GM19397 (cell line): ENCODE measurements around the gene SMYD3.
A peak's percentile ranks its signal among the peaks of the same experiment; 100 is the strongest.
"Not testable (repeated sequence)": the region's sequence is repeated elsewhere in the genome, so short reads cannot be mapped to it uniquely, and the experiment has no call there.

Experiments
- ATAC-seq: cut with Tn5 transposase; IDR thresholded peaks from one replicate; pipeline ENCODE4 v1.9.1; 2021; ENCODE audit warnings: mild to moderate bottlenecking, moderate library complexity; ENCODE audit not compliant: unreplicated experiment

Gene SMYD3

GRCh38 chr1:245971711-245972085 lies 535.4 kb downstream of the SMYD3 start:
- ATAC-seq, result no peak

DNA sequence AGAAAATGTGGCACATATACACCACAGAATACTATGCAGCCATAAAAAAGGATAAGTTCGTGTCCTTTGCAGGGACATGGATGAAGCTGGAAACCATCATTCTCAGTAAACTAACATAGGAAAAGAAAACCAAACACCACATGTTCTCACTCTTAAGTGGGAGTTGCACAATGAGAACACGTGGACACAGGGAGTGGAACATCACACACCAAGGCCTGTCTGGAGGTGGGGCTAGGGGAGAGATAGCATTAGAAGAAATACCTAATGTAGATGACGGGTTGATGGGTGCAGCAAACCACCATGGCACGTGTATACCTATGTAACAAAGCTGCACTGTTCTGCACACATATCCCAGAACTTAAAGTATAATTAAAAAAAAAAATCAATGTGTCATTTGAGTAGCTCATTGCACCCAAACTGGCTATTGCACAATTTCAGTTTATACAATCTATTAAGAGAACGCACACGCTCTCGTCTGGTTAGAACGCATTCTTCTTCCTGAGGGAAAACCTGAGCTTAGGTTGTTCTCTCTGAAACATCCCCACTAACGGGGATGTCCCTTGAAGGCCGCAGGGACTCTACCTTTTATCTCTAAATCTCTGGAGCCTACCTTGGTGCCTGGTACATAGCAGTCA lies 535.9 kb downstream of the SMYD3 start:
- ATAC-seq, result not testable (repeated sequence)

GRCh38 chr1:245969283-245969682 lies 537.8 kb downstream of the SMYD3 start:
- ATAC-seq, result no peak

DNA sequence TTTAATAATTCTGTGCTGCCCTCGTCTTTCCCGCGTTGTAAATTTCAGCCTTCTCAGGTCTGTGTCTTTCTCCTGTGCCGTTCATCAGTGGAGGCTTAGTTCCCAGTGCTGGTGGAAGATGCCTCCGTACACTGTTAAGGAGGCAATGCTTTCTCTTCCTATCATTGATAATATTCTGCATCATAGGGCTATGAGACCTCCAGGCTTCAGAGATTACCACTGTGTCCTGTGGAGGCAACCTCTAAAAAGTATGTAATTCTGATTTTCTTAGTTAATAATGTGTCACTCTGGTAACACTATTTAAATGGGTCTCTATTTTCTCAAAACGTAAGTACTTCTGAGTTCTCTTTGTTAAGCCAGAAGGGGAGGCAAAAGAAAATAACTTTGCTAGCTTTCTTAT lies 538.3 kb downstream of the SMYD3 start:
- no peak for ATAC-seq

GRCh38 chr1:245965398-245965797 lies 541.7 kb downstream of the SMYD3 start:
- no peak for ATAC-seq

DNA sequence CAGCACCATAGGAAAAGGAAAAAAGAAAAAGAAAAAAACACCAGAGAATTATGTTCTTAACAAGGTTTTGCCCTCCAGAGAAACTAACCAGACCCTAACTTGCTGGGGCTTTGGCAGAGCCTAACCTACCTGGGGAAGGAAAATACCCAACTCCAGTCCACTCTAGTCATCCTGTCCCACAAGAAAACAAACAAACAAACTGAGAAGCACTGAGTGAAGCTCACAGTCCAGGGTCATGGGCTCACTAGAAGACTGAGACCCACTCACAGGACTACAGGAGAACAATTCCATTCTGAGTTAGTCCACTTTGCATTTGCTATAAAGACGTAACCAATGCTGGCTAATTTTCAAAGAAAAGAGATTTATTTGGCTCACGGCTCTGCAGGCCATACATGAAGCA lies 543.4 kb downstream of the SMYD3 start:
- no peak for ATAC-seq

GRCh38 chr1:245962453-245962852 lies 544.6 kb downstream of the SMYD3 start:
- no peak for ATAC-seq

DNA sequence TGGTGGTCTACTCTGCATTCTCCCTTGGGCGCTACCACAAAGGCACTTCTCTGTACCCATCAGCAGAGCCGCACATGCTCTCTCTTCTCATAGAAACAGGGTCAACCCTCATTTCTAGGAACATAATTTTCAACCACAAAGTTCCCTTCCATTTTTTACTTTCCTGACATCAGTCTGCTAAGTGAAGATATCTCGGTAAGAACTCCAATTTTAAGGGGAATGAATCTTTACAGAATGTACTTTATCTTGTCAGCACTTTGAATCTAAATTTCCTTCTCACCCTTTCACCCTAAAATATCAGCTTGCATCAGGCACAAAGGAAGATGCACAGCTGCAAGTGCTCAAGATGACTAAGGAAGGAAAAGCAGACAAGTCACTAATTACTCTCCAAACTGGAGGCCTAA lies 545.9 kb downstream of the SMYD3 start:
- no peak for ATAC-seq

DNA sequence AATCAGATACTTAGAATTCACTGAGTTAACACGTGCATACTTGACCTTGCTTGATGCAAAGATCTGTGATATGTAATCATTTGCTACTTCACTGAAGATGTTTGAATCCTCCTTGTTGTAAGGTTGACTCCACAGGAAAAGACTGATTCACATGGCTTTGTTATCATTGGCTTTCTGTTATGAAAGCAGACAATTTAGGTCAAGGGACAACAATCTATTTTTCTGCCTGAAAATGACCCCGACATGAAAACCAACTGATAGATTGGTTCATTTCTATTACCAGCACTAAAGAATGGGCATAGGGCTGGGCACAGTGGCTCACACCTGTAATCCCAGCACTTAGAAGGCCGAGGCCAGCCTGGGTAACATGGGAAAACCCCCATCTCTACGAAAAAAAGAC lies 546.9 kb downstream of the SMYD3 start:
- no peak for ATAC-seq

GRCh38 chr1:245958016-245958415 lies 549.1 kb downstream of the SMYD3 start:
- no peak for ATAC-seq

DNA sequence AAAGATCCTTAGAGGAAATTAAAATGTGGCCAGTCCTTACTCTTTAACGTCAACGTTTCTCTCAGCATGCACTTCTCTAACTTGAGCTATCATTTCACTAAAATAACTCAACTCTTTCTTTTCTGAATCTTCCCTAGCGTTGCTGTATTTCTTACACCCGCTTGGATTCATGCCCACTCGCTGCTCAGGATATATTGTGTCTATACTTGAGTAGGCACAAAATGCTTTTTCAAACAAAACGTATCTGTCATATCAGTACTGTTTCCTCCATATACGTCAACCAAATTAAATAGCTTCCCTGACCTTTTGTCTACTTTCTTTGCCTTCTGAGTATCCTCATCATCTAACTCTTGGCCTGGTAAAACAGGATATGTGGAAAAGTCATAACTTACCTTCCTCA lies 549.7 kb downstream of the SMYD3 start:
- no peak for ATAC-seq

- ATAC-seq, result no peak
Observed at GRCh38 chr1:245956225-245956624, 550.9 kb downstream of the SMYD3 start.

DNA sequence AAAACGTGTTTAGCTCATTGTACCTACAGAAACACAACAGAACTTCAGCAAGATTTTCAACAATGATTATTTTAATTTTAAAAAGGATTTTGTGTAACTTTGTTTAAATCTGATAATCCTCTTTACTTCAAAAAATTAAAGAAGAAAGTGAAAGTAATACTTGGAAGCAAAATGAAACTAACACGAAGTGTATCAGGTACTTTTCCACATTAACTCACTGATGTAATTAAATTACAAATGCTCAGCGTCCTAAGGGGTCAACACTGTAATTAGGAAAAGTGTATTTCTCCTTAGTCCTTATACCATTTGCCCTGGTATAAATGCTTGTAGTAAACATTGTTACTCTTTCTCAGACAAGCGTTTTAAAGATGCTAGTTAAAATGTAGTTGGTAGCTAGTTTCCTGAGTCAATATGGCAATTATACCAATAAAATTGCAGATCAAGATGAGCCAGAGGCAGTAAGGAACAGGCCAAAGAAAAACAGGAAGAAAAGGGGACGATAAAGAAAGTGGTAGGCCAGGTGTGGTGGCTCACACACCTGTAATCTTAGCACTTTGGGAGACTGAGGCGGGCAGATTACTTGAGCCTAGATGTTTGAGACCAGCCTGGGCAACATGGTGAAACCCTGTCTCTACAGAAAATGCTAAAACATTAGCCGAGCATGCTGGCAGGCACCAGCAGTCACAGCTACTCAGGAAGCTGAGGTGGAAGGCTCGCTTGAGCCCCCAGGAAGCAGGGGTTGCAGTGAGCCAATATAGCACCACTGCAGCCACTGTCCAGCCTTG lies 553.0 kb downstream of the SMYD3 start:
- peak; percentile 65 for ATAC-seq

- no peak for ATAC-seq
Observed at GRCh38 chr1:245952383-245953026, 554.6 kb downstream of the SMYD3 start.

- no peak for ATAC-seq
Observed at GRCh38 chr1:245948786-245949185, 558.3 kb downstream of the SMYD3 start.

- no peak for ATAC-seq
Observed at GRCh38 chr1:245946905-245947304, 560.2 kb downstream of the SMYD3 start.

DNA sequence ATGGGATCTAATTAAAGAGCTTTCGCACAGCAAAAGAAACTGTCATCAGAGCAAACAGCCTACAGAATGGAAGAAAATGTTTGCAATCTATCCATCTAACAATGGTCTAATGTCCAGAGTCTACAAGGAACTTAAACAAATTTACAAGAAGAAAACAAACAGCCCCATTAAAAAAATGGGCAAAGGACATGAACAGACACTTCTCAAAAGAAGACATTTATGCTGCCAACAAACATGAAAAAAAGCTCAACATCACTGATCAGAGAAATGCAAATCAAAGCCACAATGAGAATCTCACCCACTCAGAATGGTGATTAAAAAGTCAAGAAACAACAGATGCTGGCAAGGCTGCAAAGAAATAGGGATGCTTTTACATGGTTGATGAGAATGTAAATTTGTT lies 561.9 kb downstream of the SMYD3 start:
- not testable (repeated sequence) for ATAC-seq

GRCh38 chr1:245942856-245943255 lies 564.2 kb downstream of the SMYD3 start:
- no peak for ATAC-seq

- not testable (repeated sequence) for ATAC-seq
Observed at GRCh38 chr1:245941771-245942170, 565.3 kb downstream of the SMYD3 start.

DNA sequence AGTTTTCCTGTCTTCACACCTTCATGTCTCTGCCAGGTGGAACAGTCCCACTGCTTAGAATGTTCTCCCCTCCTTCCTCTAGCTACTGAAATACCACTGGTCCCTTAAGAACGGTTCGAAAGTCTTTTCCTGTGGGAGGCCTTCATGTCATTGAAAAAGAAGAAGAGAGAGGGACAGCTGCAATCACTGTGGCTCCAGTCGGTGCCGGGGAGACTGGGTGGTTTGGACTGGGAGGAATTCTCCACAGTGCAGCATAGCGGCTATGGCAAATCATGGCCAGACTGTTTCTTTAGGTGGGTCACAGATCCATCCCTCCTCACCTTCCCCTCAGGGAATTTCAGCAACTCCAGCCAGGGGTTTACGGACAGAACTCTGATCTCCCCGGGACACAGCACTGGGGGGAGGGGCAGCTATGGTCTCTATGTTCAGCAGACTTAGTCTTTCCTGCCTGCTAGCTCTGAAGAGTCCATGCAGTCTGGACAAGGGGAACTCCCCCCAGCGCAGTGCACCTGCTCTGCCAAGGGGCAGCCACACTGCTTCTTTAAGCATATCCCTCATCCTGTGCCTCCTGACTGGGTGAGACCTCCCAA lies 567.2 kb downstream of the SMYD3 start:
- no peak for ATAC-seq

- ATAC-seq, result no peak
Observed at GRCh38 chr1:245938046-245938435, 569.0 kb downstream of the SMYD3 start.
